IMR-90 (cell line): Measurements from ENCODE around the gene KRT86. TPM values are rescaled to one million over a fixed set of nuclear protein-coding genes. Genes with fewer than 3 reads are reported as not detected.

Experiments used
- ATAC-seq: fragments of 200-7000 bp; cut with Tn5 transposase; 2 replicates; pipeline ENCODE4 v1.9.1; 2020; ENCODE audit warnings: low read depth, mild to moderate bottlenecking, moderate library complexity
- BruUV-seq: library from RNA; stranded (reverse); fragments of 400-500 nt; replicated peaks from 2 replicates; lab custom pipeline; 2021; lab: Mats Ljungman, UMichigan
- CTCF ChIA-PET: fragments of 300-600 bp; formaldehyde crosslinking; extraction: SDS; loops from one replicate; lab custom pipeline; 2021; ENCODE audit warnings: antibody characterized with exemption; lab: Yijun Ruan, JAX
- POLR2A ChIA-PET: fragments of 300-600 bp; sonication (Branson Sonifier 250); formaldehyde crosslinking; loops from one replicate; lab custom pipeline; 2022; ENCODE audit warnings: antibody characterized with exemption; ENCODE audit not compliant: unreplicated experiment; lab: Charles Lee
- DNase-seq: peaks from one replicate; pipeline ENCODE4 v3.0.0; 2013
- H2AFZ ChIP-seq: replicated peaks from 2 replicates; pipeline ENCODE3; 2013; ENCODE audit warnings: low read length, mild to moderate bottlenecking; ENCODE audit not compliant: poor library complexity
- H2AK5ac ChIP-seq: 2 replicates; pipeline ENCODE4 v1.6.1; 2013; ENCODE audit warnings: low read depth, low read length, inconsistent platforms
- H2AK9ac ChIP-seq: replicated peaks from 2 replicates; pipeline ENCODE3; 2013; ENCODE audit warnings: mild to moderate bottlenecking, low read depth, low read length, moderate library complexity; ENCODE audit not compliant: poor library complexity
- H2BK120ac ChIP-seq: 2 replicates; pipeline ENCODE4 v1.6.1; 2013; ENCODE audit warnings: low read depth, low read length, inconsistent platforms
- H2BK15ac ChIP-seq: 3 replicates; pipeline ENCODE4 v1.6.1; 2013; ENCODE audit warnings: low read depth, low read length, inconsistent platforms
- H2BK20ac ChIP-seq: 2 replicates; pipeline ENCODE4 v1.6.1; 2013; ENCODE audit warnings: low read depth, mild to moderate bottlenecking, inconsistent platforms, low read length, moderate library complexity
- H2BK5ac ChIP-seq: 2 replicates; pipeline ENCODE4 v1.6.1; 2013; ENCODE audit warnings: mild to moderate bottlenecking, low read depth, low read length, inconsistent platforms; ENCODE audit not compliant: poor library complexity, severe bottlenecking
- H3K14ac ChIP-seq: replicated peaks from 2 replicates; pipeline ENCODE4 v1.6.1; 2013; ENCODE audit warnings: low read depth, low read length, inconsistent platforms
- H3K18ac ChIP-seq: 2 replicates; pipeline ENCODE4 v1.6.1; 2013; ENCODE audit warnings: low read depth, low read length, control low read depth
- H3K23ac ChIP-seq: 2 replicates; pipeline ENCODE4 v1.6.1; 2013; ENCODE audit warnings: low read depth, low read length, inconsistent platforms
- H3K27ac ChIP-seq: 2 replicates; pipeline ENCODE4 v1.5.1; 2013; ENCODE audit warnings: mild to moderate bottlenecking, control low read depth, low read length; ENCODE audit not compliant: insufficient read depth
- H3K27me3 ChIP-seq: 2 replicates; pipeline ENCODE4 v1.6.1; 2013; ENCODE audit warnings: low read length; ENCODE audit not compliant: control insufficient read depth, insufficient read depth
- H3K36me3 ChIP-seq: 2 replicates; pipeline ENCODE4 v1.6.1; 2013; ENCODE audit warnings: low read length, mixed read lengths; ENCODE audit not compliant: control insufficient read depth, insufficient read depth
- H3K4ac ChIP-seq: 2 replicates; pipeline ENCODE4 v1.6.1; 2013; ENCODE audit warnings: low read depth, low read length, inconsistent platforms
- H3K4me1 ChIP-seq: 2 replicates; pipeline ENCODE4 v1.6.1; 2013; ENCODE audit warnings: low read length, mixed read lengths; ENCODE audit not compliant: control insufficient read depth, insufficient read depth
- H3K4me2 ChIP-seq: 2 replicates; pipeline ENCODE4 v1.6.1; 2013; ENCODE audit warnings: low read depth, mild to moderate bottlenecking, control low read depth, low read length, moderate library complexity
- H3K4me3 ChIP-seq: 2 replicates; pipeline ENCODE4 v1.5.1; 2013; ENCODE audit warnings: low read depth, mild to moderate bottlenecking, control low read depth, low read length, moderate library complexity; ENCODE audit not compliant: insufficient read depth
- H3K56ac ChIP-seq: 2 replicates; pipeline ENCODE4 v1.6.1; 2013; ENCODE audit warnings: low read length, inconsistent platforms; ENCODE audit not compliant: insufficient read depth; ENCODE audit errors: extremely low read depth
- H3K79me1 ChIP-seq, 2 experiments: 2 replicates each; pipeline ENCODE4 v1.6.1; 2013; ENCODE audit warnings: low read length in 2 of 2, inconsistent platforms in 1 of 2, low read depth in 1 of 2
- H3K9ac ChIP-seq: 2 replicates; pipeline ENCODE4 v1.6.1; 2013; ENCODE audit warnings: low read depth, low read length, control low read depth
- H3K9me1 ChIP-seq: 2 replicates; pipeline ENCODE4 v1.6.1; 2013; ENCODE audit warnings: low read length, inconsistent platforms; ENCODE audit not compliant: insufficient read depth
- H3K9me3 ChIP-seq: 2 replicates; pipeline ENCODE4 v1.6.1; 2013; ENCODE audit warnings: low read length; ENCODE audit not compliant: control insufficient read depth, insufficient read depth
- H4K20me1 ChIP-seq: 2 replicates; pipeline ENCODE4 v1.6.1; 2013; ENCODE audit warnings: low read length, inconsistent platforms; ENCODE audit not compliant: insufficient read depth
- H4K5ac ChIP-seq: 2 replicates; pipeline ENCODE4 v1.6.1; 2013; ENCODE audit warnings: mild to moderate bottlenecking, low read depth, low read length, control low read depth
- H4K8ac ChIP-seq, 2 experiments: 2 replicates each; pipeline ENCODE4 v1.6.1; 2013; ENCODE audit warnings: low read depth in 2 of 2, low read length in 2 of 2, control low read depth in 1 of 2, inconsistent platforms in 1 of 2
- H4K91ac ChIP-seq: 2 replicates; pipeline ENCODE4 v1.6.1; 2013; ENCODE audit warnings: low read depth, low read length, inconsistent platforms; ENCODE audit not compliant: insufficient read depth
- BHLHE40 ChIP-seq: fragments of 150-350 bp; IDR thresholded peaks from 2 replicates; pipeline ENCODE4 v1.6.1; 2016; ENCODE audit warnings: mild to moderate bottlenecking, low read depth, low read length
- CEBPB ChIP-seq: IDR thresholded peaks from 2 replicates; pipeline ENCODE4 v1.6.1; 2012; ENCODE audit warnings: low read depth, low read length, improper control_type of control experiment
- CHD1 ChIP-seq: IDR thresholded peaks from 2 replicates; pipeline ENCODE4 v1.6.1; 2012; ENCODE audit warnings: low read depth, low read length, improper control_type of control experiment
- FOS ChIP-seq: fragments of 150-350 bp; IDR thresholded peaks from 2 replicates; pipeline ENCODE4 v1.6.1; 2016; ENCODE audit warnings: low read depth, low read length
- MAFK ChIP-seq: IDR thresholded peaks from 2 replicates; pipeline ENCODE4 v1.6.1; 2012; ENCODE audit warnings: low read depth, low read length, improper control_type of control experiment
- MAZ ChIP-seq: IDR thresholded peaks from 2 replicates; pipeline ENCODE4 v1.6.1; 2012; ENCODE audit warnings: low read depth, mild to moderate bottlenecking, low read length, improper control_type of control experiment, moderate library complexity, borderline replicate concordance
- MXI1 ChIP-seq: IDR thresholded peaks from 2 replicates; pipeline ENCODE4 v1.6.1; 2012; ENCODE audit warnings: low read depth, mild to moderate bottlenecking, low read length, moderate library complexity, borderline replicate concordance
- NFE2L2 ChIP-seq: fragments of 150-350 bp; IDR thresholded peaks from 2 replicates; pipeline ENCODE4 v1.6.1; 2016; ENCODE audit warnings: low read depth, mild to moderate bottlenecking, low read length
- POLR2A ChIP-seq: IDR thresholded peaks from 2 replicates; pipeline ENCODE4 v1.6.1; 2012; ENCODE audit warnings: mild to moderate bottlenecking, low read depth, low read length
- RAD21 ChIP-seq: IDR thresholded peaks from 2 replicates; pipeline ENCODE4 v1.6.1; 2012; ENCODE audit warnings: low read length, improper control_type of control experiment
- RCOR1 ChIP-seq: IDR thresholded peaks from 2 replicates; pipeline ENCODE4 v1.6.1; 2012; ENCODE audit warnings: mild to moderate bottlenecking, low read length, improper control_type of control experiment; ENCODE audit not compliant: insufficient replicate concordance
- RFX5 ChIP-seq: IDR thresholded peaks from 2 replicates; pipeline ENCODE4 v1.8.0; 2012; ENCODE audit warnings: low read depth, mild to moderate bottlenecking, low read length, moderate library complexity
- SMC3 ChIP-seq: fragments of 150-350 bp; IDR thresholded peaks from 2 replicates; pipeline ENCODE4 v1.6.1; 2016; ENCODE audit warnings: low read depth, mild to moderate bottlenecking, antibody characterized with exemption, low read length, moderate library complexity
- WGBS, 2 experiments: methylation state at CpG; one replicate each; pipeline versions ENCODE4 v1.1.5 to v1.1.7; 2013; ENCODE audit warnings: missing lambda C conversion rate in 2 of 2; ENCODE audit not compliant: insufficient read length in 1 of 2; ENCODE audit errors: extremely low coverage in 2 of 2; 5-methylcytosine and 5-hydroxymethylcytosine counted together
- dilution Hi-C: fragments of 300-500 bp; cut with HindIII; formaldehyde crosslinking; loops from one replicate; pipeline ENCODE4 v1.14.3; 2018; ENCODE audit warnings: low sequenced_read_pairs; ENCODE audit not compliant: unreplicated experiment
- in situ Hi-C: fragments of 300-500 bp; cut with MboI; formaldehyde crosslinking; loops from 3 replicates; pipeline ENCODE4 v1.14.3; 2019; ENCODE audit warnings: low sequenced_read_pairs, inconsistent platforms, mixed read lengths
- intact Hi-C: fragments of 100-400 bp; cut with micrococcal nuclease; formaldehyde crosslinking; loops from 2 replicates; pipeline ENCODE4 v1.10.0; 2022
- polyA plus RNA-seq, 3 experiments: library from polyadenylated mRNA; depleted of rRNA; stranded (reverse); fragments of >200 nt; gene quantifications; 2 replicates each; pipeline ENCODE4 v1.2.3, GENCODE V29; 2012; ENCODE audit warnings: low replicate concordance in 1 of 3
- total RNA-seq: library from RNA; depleted of rRNA; stranded (reverse); fragments of >200 nt; gene quantifications from 2 replicates; pipeline ENCODE4 v1.2.3, GENCODE V29; 2012
- TF ChIP-seq, protein P1 (sequence below): conservative IDR thresholded peaks from 2 replicates; pipeline ENCODE4 v1.5.1; 2012; ENCODE audit warnings: mild to moderate bottlenecking, low read depth, low read length, improper control_type of control experiment
- TF ChIP-seq, protein P2 (sequence below): fragments of 150-350 bp; IDR thresholded peaks from 2 replicates; pipeline ENCODE4 v1.6.1; 2017; ENCODE audit warnings: mild to moderate bottlenecking, antibody characterized with exemption, low read length, low read depth
- TF ChIP-seq, protein P3 (sequence below): fragments of 150-350 bp; IDR thresholded peaks from 2 replicates; pipeline ENCODE4 v1.6.1; 2016; ENCODE audit warnings: low read depth, mild to moderate bottlenecking, low read length, moderate library complexity, borderline replicate concordance

The KRT86 gene
- total and polyA plus RNA-seq, 2 of the 4 experiments (the other 2 are of a cell fraction), result not detected

DNA sequence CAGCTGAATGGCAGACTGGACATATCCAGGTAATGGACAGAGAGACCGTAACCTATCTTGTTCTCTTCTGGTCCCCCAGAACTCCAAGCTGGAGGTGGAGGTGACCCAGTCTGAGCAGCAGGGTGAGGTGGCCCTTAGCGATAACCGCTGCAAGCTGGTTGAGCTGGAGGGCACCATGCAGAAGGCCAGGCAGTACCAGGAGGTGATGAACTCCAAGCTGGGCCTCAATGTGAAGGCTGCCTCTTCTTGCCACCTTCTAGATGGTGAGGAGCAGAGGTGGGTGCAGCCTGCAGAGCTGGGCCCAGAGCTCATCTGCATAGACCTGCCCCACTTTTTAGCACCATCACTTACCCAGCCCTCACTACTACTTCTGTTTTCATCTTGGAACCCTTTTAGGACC, 7.2 kb upstream of the KRT86 start:
- Histone ChIP-seq H4K91ac (no peak overlapping the region), H4K8ac (no peak overlapping the region), H2AK9ac (no peak overlapping the region), H3K79me1 (no peaks in the 10 kb centered on the region), H3K56ac (no peak overlapping the region), H2BK20ac (no peak overlapping the region), H3K4me1 (peaks cover 2% of the 10 kb centered on the region), H3K18ac (no peak overlapping the region), H2AK5ac (no peak overlapping the region), H2AFZ (no peak overlapping the region), H3K9me3 (peaks cover 2% of the 10 kb centered on the region; the same call in 1 of the 2 replicates), H2BK120ac (no peak overlapping the region), H3K36me3 (no peaks in the 10 kb centered on the region), H4K5ac (no peak overlapping the region), H3K4me3 (no peak overlapping the region), H2BK5ac (no peak overlapping the region), H3K9ac (no peak overlapping the region), H3K27me3 (peaks cover 14% of the 10 kb centered on the region), H3K4me2 (no peak overlapping the region), H3K14ac (no peak overlapping the region), H3K9me1 (no peaks in the 10 kb centered on the region), H3K27ac (no peak overlapping the region), H3K4ac (no peak overlapping the region), H3K23ac (no peak overlapping the region), H2BK15ac (no peak overlapping the region), H4K20me1 (no peaks in the 10 kb centered on the region)
- no TSS peak for BruUV-seq
- TF ChIP-seq RAD21 (no peak), MAFK (no peak), CHD1 (no peak), MAZ (no peak), FOS (no peak), SMC3 (no peak), BHLHE40 (no peak), RCOR1 (no peak), RFX5 (no peak), POLR2A (no peak), NFE2L2 (no peak), MXI1 (no peak), CEBPB (no peak)
- TF ChIP-seq, protein P1, sequence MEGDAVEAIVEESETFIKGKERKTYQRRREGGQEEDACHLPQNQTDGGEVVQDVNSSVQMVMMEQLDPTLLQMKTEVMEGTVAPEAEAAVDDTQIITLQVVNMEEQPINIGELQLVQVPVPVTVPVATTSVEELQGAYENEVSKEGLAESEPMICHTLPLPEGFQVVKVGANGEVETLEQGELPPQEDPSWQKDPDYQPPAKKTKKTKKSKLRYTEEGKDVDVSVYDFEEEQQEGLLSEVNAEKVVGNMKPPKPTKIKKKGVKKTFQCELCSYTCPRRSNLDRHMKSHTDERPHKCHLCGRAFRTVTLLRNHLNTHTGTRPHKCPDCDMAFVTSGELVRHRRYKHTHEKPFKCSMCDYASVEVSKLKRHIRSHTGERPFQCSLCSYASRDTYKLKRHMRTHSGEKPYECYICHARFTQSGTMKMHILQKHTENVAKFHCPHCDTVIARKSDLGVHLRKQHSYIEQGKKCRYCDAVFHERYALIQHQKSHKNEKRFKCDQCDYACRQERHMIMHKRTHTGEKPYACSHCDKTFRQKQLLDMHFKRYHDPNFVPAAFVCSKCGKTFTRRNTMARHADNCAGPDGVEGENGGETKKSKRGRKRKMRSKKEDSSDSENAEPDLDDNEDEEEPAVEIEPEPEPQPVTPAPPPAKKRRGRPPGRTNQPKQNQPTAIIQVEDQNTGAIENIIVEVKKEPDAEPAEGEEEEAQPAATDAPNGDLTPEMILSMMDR, result no peak
- TF ChIP-seq, protein P2, sequence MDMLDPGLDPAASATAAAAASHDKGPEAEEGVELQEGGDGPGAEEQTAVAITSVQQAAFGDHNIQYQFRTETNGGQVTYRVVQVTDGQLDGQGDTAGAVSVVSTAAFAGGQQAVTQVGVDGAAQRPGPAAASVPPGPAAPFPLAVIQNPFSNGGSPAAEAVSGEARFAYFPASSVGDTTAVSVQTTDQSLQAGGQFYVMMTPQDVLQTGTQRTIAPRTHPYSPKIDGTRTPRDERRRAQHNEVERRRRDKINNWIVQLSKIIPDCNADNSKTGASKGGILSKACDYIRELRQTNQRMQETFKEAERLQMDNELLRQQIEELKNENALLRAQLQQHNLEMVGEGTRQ, result no peak
- TF ChIP-seq, protein P3, sequence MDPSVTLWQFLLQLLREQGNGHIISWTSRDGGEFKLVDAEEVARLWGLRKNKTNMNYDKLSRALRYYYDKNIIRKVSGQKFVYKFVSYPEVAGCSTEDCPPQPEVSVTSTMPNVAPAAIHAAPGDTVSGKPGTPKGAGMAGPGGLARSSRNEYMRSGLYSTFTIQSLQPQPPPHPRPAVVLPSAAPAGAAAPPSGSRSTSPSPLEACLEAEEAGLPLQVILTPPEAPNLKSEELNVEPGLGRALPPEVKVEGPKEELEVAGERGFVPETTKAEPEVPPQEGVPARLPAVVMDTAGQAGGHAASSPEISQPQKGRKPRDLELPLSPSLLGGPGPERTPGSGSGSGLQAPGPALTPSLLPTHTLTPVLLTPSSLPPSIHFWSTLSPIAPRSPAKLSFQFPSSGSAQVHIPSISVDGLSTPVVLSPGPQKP, result no peak
- dilution Hi-C loops (no loop called here), intact Hi-C loops (no loop called here), in situ Hi-C loops (no loop called here)
- no peak for DNase-seq
- POLR2A ChIA-PET, result no interaction called here
- CTCF ChIA-PET, result interaction anchor here (3.3 kb wide), 1 partner anchor 12 kb away, joined by 14 read pairs; no protein-coding TSS in a partner anchor
- no peak for ATAC-seq
- WGBS, 2 experiments, result 60% methylated on average over 1 of the region's 3 CpGs; no CpG with 5 or more reads in 1 of the 2 experiments
